HG02884 (cell line): ENCODE results near the gene DDX6.
"Not testable (repeated sequence)": the region's sequence is repeated elsewhere in the genome, so short reads cannot be mapped to it uniquely, and the experiment has no call there.

Source experiments
- ATAC-seq: cut with Tn5 transposase; IDR thresholded peaks from one replicate; pipeline ENCODE4 v1.9.1; 2021; ENCODE audit warnings: mild to moderate bottlenecking, moderate library complexity; ENCODE audit not compliant: unreplicated experiment

The DDX6 gene

GRCh38 chr11:118791111-118791960 is at the start of gene DDX6:
Gene DDX6 (minus strand): TSS chr11:118791164. CDS start chr11:118786251, 4,913 bp downstream.
- no peak for ATAC-seq

GRCh38 chr11:118838905-118839553 is 48.1 kb upstream of the DDX6 start:
- no peak for ATAC-seq

- ATAC-seq = no peak
Observed at GRCh38 chr11:118837868-118838267, 46.9 kb upstream of the DDX6 start.

GRCh38 chr11:118834427-118835028 is 43.6 kb upstream of the DDX6 start:
- ATAC-seq = no peak

GRCh38 chr11:118827118-118827517 is 36.2 kb upstream of the DDX6 start:
- ATAC-seq = no peak

- not testable (repeated sequence) for ATAC-seq
Observed at GRCh38 chr11:118822936-118823510, 32.1 kb upstream of the DDX6 start.

- ATAC-seq = peak; percentile 81
Observed at GRCh38 chr11:118820412-118821357, 29.7 kb upstream of the DDX6 start.

- not testable (repeated sequence) for ATAC-seq
Observed at GRCh38 chr11:118820025-118820379, 29.0 kb upstream of the DDX6 start.

GRCh38 chr11:118819334-118820024 is 28.5 kb upstream of the DDX6 start:
- ATAC-seq = no peak

GRCh38 chr11:118818130-118818529 is 27.2 kb upstream of the DDX6 start:
- ATAC-seq = no peak

- ATAC-seq = no peak
Observed at GRCh38 chr11:118813551-118813950, 22.6 kb upstream of the DDX6 start.

GRCh38 chr11:118812485-118812884 is 21.5 kb upstream of the DDX6 start:
- ATAC-seq = no peak

GRCh38 chr11:118807800-118808778 is 17.1 kb upstream of the DDX6 start:
- no peak for ATAC-seq

GRCh38 chr11:118806400-118806799 is 15.4 kb upstream of the DDX6 start:
- ATAC-seq = no peak

- ATAC-seq = no peak
Observed at GRCh38 chr11:118804094-118804493, 13.1 kb upstream of the DDX6 start.

- ATAC-seq = no peak
Observed at GRCh38 chr11:118799372-118799771, 8.4 kb upstream of the DDX6 start.

- ATAC-seq = no peak
Observed at GRCh38 chr11:118797510-118797909, 6.5 kb upstream of the DDX6 start.

GRCh38 chr11:118792570-118793124 is 1.7 kb upstream of the DDX6 start:
- ATAC-seq = peak; percentile 43
